MCF 10A (cell line): ENCODE measurements around the gene TRAPPC5. TPM values are rescaled to one million over a fixed set of nuclear protein-coding genes. Genes with fewer than 3 reads are reported as not detected.

ENCODE experiments used
- Bru-seq: library from RNA; stranded (reverse); fragments of 400-500 nt; gene quantifications from one replicate; lab custom pipeline; 2021; lab: Mats Ljungman, UMichigan
- BruChase-seq, 2 experiments: library from RNA; stranded (reverse); fragments of 400-500 nt; gene quantifications; one replicate each; lab custom pipeline; 2021; lab: Mats Ljungman, UMichigan
- BruUV-seq: library from RNA; stranded (reverse); fragments of 400-500 nt; replicated peaks from 2 replicates; lab custom pipeline; 2021; lab: Mats Ljungman, UMichigan
- CTCF ChIA-PET: fragments of 300-600 bp; sonication (Branson Sonifier 250); formaldehyde crosslinking; extraction: SDS; loops from one replicate; lab custom pipeline; 2021; ENCODE audit warnings: antibody characterized with exemption, inconsistent platforms; lab: Yijun Ruan, JAX
- POLR2A ChIA-PET: fragments of 300-600, 350-650 bp; sonication (Branson Sonifier 250); formaldehyde crosslinking; extraction: SDS; loops from one replicate; lab custom pipeline; 2020; ENCODE audit warnings: antibody characterized with exemption, inconsistent platforms; lab: Yijun Ruan, JAX
- DNase-seq: peaks from one replicate; pipeline ENCODE4 v3.0.0-alpha.2; 2018; ENCODE audit not compliant: unreplicated experiment
- H3K27ac Mint-ChIP-seq: one replicate; pipeline ENCODE4 v1.8.0; 2022; ENCODE audit warnings: mild to moderate bottlenecking, low read depth, mixed read lengths; ENCODE audit not compliant: unreplicated experiment
- H3K27me3 Mint-ChIP-seq: one replicate; pipeline ENCODE4 v1.8.0; 2022; ENCODE audit warnings: mixed read lengths; ENCODE audit not compliant: insufficient read depth, unreplicated experiment
- H3K36me3 Mint-ChIP-seq: one replicate; pipeline ENCODE4 v1.8.0; 2022; ENCODE audit warnings: mild to moderate bottlenecking, moderate library complexity, mixed read lengths; ENCODE audit not compliant: insufficient read depth, unreplicated experiment
- H3K4me1 Mint-ChIP-seq: one replicate; pipeline ENCODE4 v1.8.0; 2022; ENCODE audit warnings: mixed read lengths; ENCODE audit not compliant: insufficient read depth, unreplicated experiment
- H3K4me3 Mint-ChIP-seq: one replicate; pipeline ENCODE4 v1.8.0; 2022; ENCODE audit warnings: mild to moderate bottlenecking, moderate library complexity, mixed read lengths; ENCODE audit not compliant: unreplicated experiment
- H3K9me3 Mint-ChIP-seq: one replicate; pipeline ENCODE4 v1.8.0; 2022; ENCODE audit warnings: mixed read lengths; ENCODE audit not compliant: unreplicated experiment
- CTCF ChIP-seq: fragments of 200-600 bp; IDR thresholded peaks from one replicate; pipeline ENCODE4 v1.8.0; 2022; ENCODE audit warnings: antibody characterized with exemption, mild to moderate bottlenecking; ENCODE audit not compliant: unreplicated experiment
- intact Hi-C: fragments of 100-400 bp; cut with micrococcal nuclease; formaldehyde crosslinking; loops from 2 replicates; pipeline ENCODE4 v1.14.1; 2022
- long read RNA-seq: library from polyadenylated mRNA; stranded (forward); transcript quantifications from one replicate; pipeline ENCODE4 v2.0.0, GENCODE V29; 2022
- total RNA-seq: library from RNA; stranded (reverse); gene quantifications from 2 replicates; pipeline ENCODE4 v1.2.3, GENCODE V29; 2022

TRAPPC5 gene
- total RNA-seq = 123 and 155 TPM in 2 replicates
- Bru-seq, nascent RNA = percentile 43 among the genes with signal in this experiment
- BruChase-seq, experiment 1, labeled RNA remaining after a 6-hour chase = percentile 55 among the genes with signal in this experiment
- percentile 50 among the genes with signal in this experiment for BruChase-seq, experiment 2, labeled RNA remaining after a 2-hour chase
- long read RNA-seq, full-length matches to known transcripts = 136 of 137 reads
- long read RNA-seq, partial matches to known transcripts = 0 of 137 reads
- long read RNA-seq, other reads (novel, unspliced or antisense) = 1 of 137 reads

- Mint-ChIP-seq H3K27me3 (no peaks in the 10 kb centered on the region), H3K9me3 (no peaks in the 10 kb centered on the region), H3K4me3 (peak within 1 kb of the TSS; percentile 84), H3K27ac (peak within 1 kb of the TSS; percentile 66), H3K36me3 (peaks cover 31% of the 10 kb centered on the region), H3K4me1 (peaks cover 14% of the 10 kb centered on the region)
- BruUV-seq = no TSS peak
- ChIA-PET CTCF (interaction anchor here (0.6 to 2.8 kb wide), 64 partner anchors 8 to 1830 kb away, joined by 3 to 31 read pairs (median 4); partner anchors contain the start of genes ALKBH7, CAMSAP3, CD209 and CLEC4M), POLR2A (interaction anchor here (0.6 to 2.2 kb wide), 17 partner anchors 11 to 326 kb away, joined by 3 to 27 read pairs (median 4); partner anchors contain the start of genes PET100 and XAB2)
- TF ChIP-seq CTCF = peak; percentile 96
- intact Hi-C loops = loop anchor here (1.0 kb wide), 4 partner anchors 28 to 326 kb away; no protein-coding TSS in a partner anchor
- peak; percentile 74 for DNase-seq
Observed at GRCh38 chr19:7680606-7681339, at the start of gene TRAPPC5. TRAPPC5 (plus strand) TSS chr19:7680833; CDS start chr19:7682254, 1,421 bp downstream.

GRCh38 chr19:7631577-7631976 lies 49.1 kb upstream of the TRAPPC5 start:
- no peak for TF ChIP-seq CTCF
- H3K27me3 Mint-ChIP-seq = no peaks in the 10 kb centered on the region
- POLR2A ChIA-PET = no interaction called here
- no peaks in the 10 kb centered on the region for H3K9me3 Mint-ChIP-seq
- no TSS peak for BruUV-seq
- intact Hi-C loops = no loop called here
- peaks cover 27% of the 10 kb centered on the region for H3K36me3 Mint-ChIP-seq
- CTCF ChIA-PET = no interaction called here
- peaks cover 23% of the 10 kb centered on the region for H3K4me1 Mint-ChIP-seq
- H3K4me3 Mint-ChIP-seq = no peak overlapping the region
- DNase-seq = no peak
- H3K27ac Mint-ChIP-seq = no peak overlapping the region

- H3K4me3 Mint-ChIP-seq = no peak overlapping the region
- H3K27ac Mint-ChIP-seq = no peak overlapping the region
- intact Hi-C loops = no loop called here
- no peaks in the 10 kb centered on the region for H3K27me3 Mint-ChIP-seq
- H3K9me3 Mint-ChIP-seq = no peaks in the 10 kb centered on the region
- DNase-seq = no peak
- POLR2A ChIA-PET = no interaction called here
- CTCF ChIA-PET = interaction anchor here (1.0 to 1.1 kb wide), 2 partner anchors 48 to 64 kb away, joined by 3 read pairs; partner anchors contain the start of gene TRAPPC5
- peaks cover 21% of the 10 kb centered on the region for H3K36me3 Mint-ChIP-seq
- peaks cover 23% of the 10 kb centered on the region for H3K4me1 Mint-ChIP-seq
- no TSS peak for BruUV-seq
- no peak for TF ChIP-seq CTCF
Observed at GRCh38 chr19:7632340-7633203, 48.1 kb upstream of the TRAPPC5 start.
